Effector memory CD8-positive, alpha-beta T cell (primary cell): Measurements from ENCODE around the gene ST7.

Experiments
- ATAC-seq: fragments of 150-1000 bp; cut with Tn5 transposase; replicated peaks from 2 replicates; pipeline ENCODE4 v1.10.0; 2021; ENCODE audit warnings: mild to moderate bottlenecking, moderate library complexity
- DNase-seq, 3 experiments: peaks; one replicate each; pipeline ENCODE4 v3.0.0; 2021
- H3K27ac Mint-ChIP-seq, 2 donors: one replicate each; pipeline ENCODE4 v1.8.0; 2022; ENCODE audit warnings: mild to moderate bottlenecking in 2 of 2, mixed read lengths in 2 of 2, moderate library complexity in 2 of 2
- H3K27me3 Mint-ChIP-seq, 2 donors: one replicate each; pipeline ENCODE4 v1.8.0; 2022; ENCODE audit warnings: mixed read lengths in 2 of 2
- H3K36me3 Mint-ChIP-seq: one replicate; pipeline ENCODE4 v1.8.0; 2022; ENCODE audit warnings: mild to moderate bottlenecking, moderate library complexity, mixed read lengths; ENCODE audit not compliant: insufficient read depth
- H3K4me1 Mint-ChIP-seq, 2 donors: one replicate each; pipeline ENCODE4 v1.8.0; 2022; ENCODE audit warnings: low read depth in 2 of 2, mixed read lengths in 2 of 2
- H3K4me3 Mint-ChIP-seq, 2 donors: one replicate each; pipeline ENCODE4 v1.8.0; 2022; ENCODE audit warnings: mild to moderate bottlenecking in 2 of 2, mixed read lengths in 2 of 2, moderate library complexity in 2 of 2
- H3K9me3 Mint-ChIP-seq, 2 donors: one replicate each; pipeline ENCODE4 v1.8.0; 2022; ENCODE audit warnings: mixed read lengths in 2 of 2

The ST7 gene

DNA sequence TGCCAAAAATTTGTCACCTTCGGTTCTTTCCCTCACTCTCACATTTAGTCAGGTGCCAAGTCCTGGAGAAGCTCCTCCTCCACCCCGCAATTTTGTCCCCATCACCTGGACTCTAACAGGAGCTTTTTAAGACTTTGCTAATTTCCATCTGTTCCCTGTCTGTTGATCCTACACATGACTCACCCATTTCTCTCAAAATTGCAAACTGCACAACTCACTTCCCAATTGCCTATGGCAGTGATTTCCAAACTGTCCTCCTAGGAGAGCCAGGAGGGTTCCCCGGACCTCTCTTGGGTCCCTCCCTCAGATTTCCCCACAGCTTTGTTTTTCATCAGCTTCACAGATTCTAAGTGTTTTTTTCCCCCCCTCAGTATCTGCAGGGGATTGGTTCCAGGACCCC is 249.2 kb downstream of the ST7 start:
- DNase-seq (no peak), ATAC-seq (no peak)
- H3K27ac Mint-ChIP-seq: no peak overlapping the region
- no peak overlapping the region for H3K4me3 Mint-ChIP-seq
- no peaks in the 10 kb centered on the region for H3K27me3 Mint-ChIP-seq
- no peaks in the 10 kb centered on the region for H3K4me1 Mint-ChIP-seq
- no peaks in the 10 kb centered on the region for H3K9me3 Mint-ChIP-seq
- H3K36me3 Mint-ChIP-seq: no peaks in the 10 kb centered on the region

DNA sequence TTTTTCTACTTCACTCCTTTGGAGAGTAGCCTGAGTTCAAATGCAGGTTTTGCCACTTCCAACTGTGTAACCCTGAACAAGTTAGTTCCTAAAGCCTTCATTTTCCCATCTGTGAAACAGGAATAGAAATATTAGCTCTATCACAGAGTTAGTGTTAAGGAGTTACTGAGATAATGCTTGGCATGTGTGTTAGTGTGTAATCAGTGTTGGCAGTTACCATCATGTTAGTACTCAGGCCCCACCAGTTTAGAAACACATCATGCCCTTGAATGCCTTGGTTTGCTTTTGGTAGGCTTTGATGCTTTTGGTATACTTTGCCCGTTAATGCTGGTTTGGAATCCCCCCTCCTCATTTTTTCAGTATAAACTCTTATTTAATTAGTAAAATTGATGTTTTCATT is 249.9 kb downstream of the ST7 start:
- no peak for ATAC-seq
- H3K27ac Mint-ChIP-seq: no peak overlapping the region
- no peak for DNase-seq
- no peak overlapping the region for H3K4me3 Mint-ChIP-seq
- no peaks in the 10 kb centered on the region for H3K36me3 Mint-ChIP-seq
- no peaks in the 10 kb centered on the region for H3K9me3 Mint-ChIP-seq
- H3K27me3 Mint-ChIP-seq: no peaks in the 10 kb centered on the region
- no peaks in the 10 kb centered on the region for H3K4me1 Mint-ChIP-seq

DNA sequence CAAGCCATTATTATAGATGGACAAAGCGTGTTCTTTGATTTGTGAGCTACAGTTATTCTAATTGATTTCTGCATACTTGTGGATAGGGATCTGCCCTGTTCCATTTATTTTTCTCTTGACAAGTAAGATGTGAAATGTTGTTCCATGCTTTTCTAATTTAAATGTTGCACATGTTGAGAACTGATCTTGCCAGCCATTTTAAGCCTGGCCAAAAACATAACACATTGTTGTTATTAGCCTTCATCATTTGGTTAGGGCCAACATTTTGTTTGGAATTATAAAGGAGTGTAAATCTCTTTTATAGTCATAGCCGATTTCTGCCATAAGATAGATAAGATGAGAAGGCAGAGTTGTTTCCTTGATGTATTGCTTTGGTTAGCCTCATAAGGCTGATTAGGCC is 252.6 kb downstream of the ST7 start:
- Mint-ChIP-seq H3K4me1 (no peaks in the 10 kb centered on the region), H3K4me3 (no peak overlapping the region), H3K36me3 (no peaks in the 10 kb centered on the region), H3K27me3 (no peaks in the 10 kb centered on the region), H3K9me3 (no peaks in the 10 kb centered on the region), H3K27ac (no peak overlapping the region)
- no peak for ATAC-seq
- no peak for DNase-seq

- Mint-ChIP-seq H3K27me3 (no peaks in the 10 kb centered on the region), H3K36me3 (no peaks in the 10 kb centered on the region)
- no peak for ATAC-seq
Observed at GRCh38 chr7:117208257-117208656, 255.0 kb downstream of the ST7 start.

GRCh38 chr7:117210397-117210796 is 257.1 kb downstream of the ST7 start:
- no peaks in the 10 kb centered on the region for H3K9me3 Mint-ChIP-seq
- ATAC-seq (no peak), DNase-seq (no peak)
- no peak overlapping the region for H3K27ac Mint-ChIP-seq
- H3K36me3 Mint-ChIP-seq: no peaks in the 10 kb centered on the region
- H3K4me3 Mint-ChIP-seq: no peak overlapping the region
- H3K27me3 Mint-ChIP-seq: no peaks in the 10 kb centered on the region
- no peaks in the 10 kb centered on the region for H3K4me1 Mint-ChIP-seq

More at GRCh38 chr7:117208257-117208656, 255.0 kb downstream of the ST7 start:
- Mint-ChIP-seq H3K4me1 (no peaks in the 10 kb centered on the region), H3K27ac (no peak overlapping the region), H3K9me3 (no peaks in the 10 kb centered on the region), H3K4me3 (no peak overlapping the region)
- DNase-seq: no peak

GRCh38 chr7:117210908-117211307 is 257.6 kb downstream of the ST7 start:
- Mint-ChIP-seq H3K36me3 (no peaks in the 10 kb centered on the region), H3K27me3 (no peaks in the 10 kb centered on the region), H3K9me3 (no peaks in the 10 kb centered on the region), H3K4me1 (no peaks in the 10 kb centered on the region), H3K27ac (no peak overlapping the region), H3K4me3 (no peak overlapping the region)
- ATAC-seq (no peak), DNase-seq (no peak)

GRCh38 chr7:117211614-117212013 is 258.3 kb downstream of the ST7 start:
- Mint-ChIP-seq H3K9me3 (no peaks in the 10 kb centered on the region), H3K27ac (no peak overlapping the region), H3K4me1 (no peaks in the 10 kb centered on the region), H3K4me3 (no peak overlapping the region), H3K27me3 (no peaks in the 10 kb centered on the region), H3K36me3 (no peaks in the 10 kb centered on the region)
- DNase-seq: no peak
- ATAC-seq: no peak

GRCh38 chr7:117212969-117213877 is 259.9 kb downstream of the ST7 start:
- no peaks in the 10 kb centered on the region for H3K36me3 Mint-ChIP-seq
- H3K4me3 Mint-ChIP-seq: no peak overlapping the region
- no peaks in the 10 kb centered on the region for H3K4me1 Mint-ChIP-seq
- H3K9me3 Mint-ChIP-seq: no peaks in the 10 kb centered on the region
- H3K27me3 Mint-ChIP-seq: no peaks in the 10 kb centered on the region
- peak; percentile 4 to 33 (median 22) for DNase-seq
- H3K27ac Mint-ChIP-seq: no peak overlapping the region
- peak; percentile 58 for ATAC-seq

GRCh38 chr7:117216010-117216409 is 262.7 kb downstream of the ST7 start:
- Mint-ChIP-seq H3K4me3 (no peak overlapping the region), H3K27me3 (no peaks in the 10 kb centered on the region), H3K4me1 (peaks cover 0 to 2% of the 10 kb centered on the region in 2 donors), H3K9me3 (no peaks in the 10 kb centered on the region), H3K27ac (no peak overlapping the region), H3K36me3 (no peaks in the 10 kb centered on the region)
- no peak for ATAC-seq
- no peak for DNase-seq

DNA sequence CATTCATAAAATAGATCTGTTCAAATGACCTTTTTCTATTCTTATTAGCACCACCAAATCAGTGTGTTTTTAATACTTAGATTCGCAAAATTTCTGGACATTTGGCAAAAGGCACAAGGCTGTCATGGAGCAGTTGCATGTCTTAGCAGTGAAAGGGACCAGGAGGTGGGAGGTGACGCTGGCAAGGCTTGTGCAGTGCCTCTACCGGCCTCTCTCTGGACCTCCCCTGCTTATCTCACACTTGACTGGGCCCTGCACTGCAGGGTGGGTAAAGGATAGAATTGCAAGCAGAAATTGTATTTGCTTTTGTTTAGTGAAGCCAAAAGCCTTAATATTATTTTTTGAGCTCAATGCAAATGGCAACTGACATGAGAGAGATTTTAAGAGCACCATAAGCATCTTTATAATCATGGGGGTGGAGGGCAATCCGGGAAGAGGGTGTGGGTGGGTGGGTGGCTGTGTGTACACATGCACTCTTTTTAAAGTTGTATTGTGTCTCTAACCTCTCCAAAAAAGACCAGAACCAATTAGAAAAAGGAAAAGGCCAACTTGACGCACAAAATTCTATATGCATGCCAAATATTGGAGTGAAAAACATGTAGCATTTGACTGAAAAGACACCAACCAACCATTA is 263.3 kb downstream of the ST7 start:
- Mint-ChIP-seq H3K4me1 (peaks cover 0 to 2% of the 10 kb centered on the region in 2 donors), H3K9me3 (no peaks in the 10 kb centered on the region), H3K27ac (no peak overlapping the region), H3K27me3 (no peaks in the 10 kb centered on the region), H3K4me3 (no peak overlapping the region), H3K36me3 (no peaks in the 10 kb centered on the region)
- ATAC-seq (no peak), DNase-seq (no peak)

DNA sequence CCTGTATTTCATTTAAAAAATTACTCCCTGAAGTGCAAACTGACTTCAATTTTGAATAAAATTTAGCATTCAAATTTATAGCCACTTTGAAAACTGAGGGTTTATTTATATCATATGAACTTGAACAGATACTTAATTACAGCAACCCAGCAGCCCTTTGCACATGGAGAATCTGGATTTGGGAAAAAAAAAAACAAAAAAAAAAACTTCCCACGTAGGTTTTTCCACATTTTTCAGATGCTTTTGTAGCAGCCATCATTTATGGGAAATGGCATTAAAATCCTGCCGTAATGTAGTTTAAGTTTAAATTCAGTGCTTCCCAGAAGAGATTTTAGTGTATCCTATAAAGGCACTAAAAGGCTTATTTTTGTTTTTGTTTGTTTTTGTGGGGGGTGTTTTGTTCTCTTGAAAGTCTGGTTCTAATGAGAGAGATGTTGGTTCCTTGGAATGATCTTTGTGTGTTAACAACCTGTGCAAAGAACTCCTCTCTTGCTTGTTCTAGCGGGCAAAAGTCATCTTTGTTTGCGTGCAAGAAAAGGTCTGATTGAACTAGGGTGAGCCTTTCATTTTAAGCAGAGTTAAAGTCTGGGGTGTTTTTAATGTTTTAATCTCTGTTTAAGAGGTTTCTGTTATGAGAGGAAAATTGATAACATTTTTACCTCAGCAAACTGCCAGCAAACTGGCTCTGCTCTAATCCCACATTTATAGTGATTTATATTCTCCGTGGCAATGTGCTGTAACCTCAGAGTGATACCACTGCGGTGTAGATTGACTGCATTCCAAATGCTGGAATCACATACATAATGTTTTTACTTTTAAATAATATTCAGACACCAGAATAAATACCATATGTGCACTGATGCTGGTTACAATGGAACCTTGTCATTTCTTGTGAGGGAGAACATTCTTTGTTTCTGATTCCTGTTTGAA is 264.1 kb downstream of the ST7 start:
- ATAC-seq (no peak), DNase-seq (no peak)
- Mint-ChIP-seq H3K4me1 (peaks cover 0 to 2% of the 10 kb centered on the region in 2 donors), H3K27ac (no peak overlapping the region), H3K36me3 (no peaks in the 10 kb centered on the region), H3K9me3 (no peaks in the 10 kb centered on the region), H3K4me3 (no peak overlapping the region), H3K27me3 (no peaks in the 10 kb centered on the region)

DNA sequence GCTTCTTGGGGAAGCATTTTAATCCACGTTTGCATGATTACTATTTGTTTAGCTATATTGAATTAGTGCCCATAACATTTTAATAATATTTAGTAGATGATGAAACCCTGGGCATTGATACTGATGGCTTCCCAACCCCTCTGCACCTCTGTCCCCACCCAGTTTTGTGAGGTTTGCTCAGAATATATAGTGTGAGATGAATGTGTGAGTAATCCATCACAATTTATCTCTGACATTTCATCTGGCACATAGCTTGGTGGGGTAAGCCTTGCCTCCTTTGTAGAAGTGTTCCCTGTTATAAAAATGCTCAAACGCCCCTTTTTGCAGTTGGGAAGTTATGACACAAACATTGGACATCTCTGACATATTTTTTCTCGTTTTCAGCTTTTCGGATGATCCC is 265.4 kb downstream of the ST7 start:
- Mint-ChIP-seq H3K36me3 (no peaks in the 10 kb centered on the region), H3K4me1 (peaks cover 0 to 2% of the 10 kb centered on the region in 2 donors)
- no peak for ATAC-seq

DNA sequence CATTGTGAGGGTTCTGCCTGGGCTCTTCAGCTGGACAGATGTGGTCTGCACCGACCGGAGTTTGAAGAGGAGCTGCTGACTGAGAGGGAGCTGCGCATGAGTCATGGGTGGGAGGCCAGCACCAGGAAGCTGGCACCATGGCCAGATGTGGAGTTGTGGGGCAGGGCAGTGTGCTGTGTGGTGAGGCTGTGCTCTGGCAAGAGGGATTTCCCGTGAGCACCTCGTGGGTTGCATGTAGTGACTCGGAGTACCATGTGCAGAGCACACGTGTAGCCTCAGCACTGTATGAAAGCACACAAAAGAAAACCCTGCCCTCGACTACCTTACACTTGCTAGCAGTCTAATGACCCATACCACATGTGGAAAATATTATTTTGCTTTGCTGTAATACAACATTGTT is 266.2 kb downstream of the ST7 start:
- no peaks in the 10 kb centered on the region for H3K9me3 Mint-ChIP-seq
- DNase-seq: no peak
- H3K4me3 Mint-ChIP-seq: no peak overlapping the region
- H3K36me3 Mint-ChIP-seq: no peaks in the 10 kb centered on the region
- no peak overlapping the region for H3K27ac Mint-ChIP-seq
- ATAC-seq: no peak
- H3K27me3 Mint-ChIP-seq: no peaks in the 10 kb centered on the region
- peaks cover 0 to 2% of the 10 kb centered on the region in 2 donors for H3K4me1 Mint-ChIP-seq

More for the DNA sequence above, 265.4 kb downstream of the ST7 start:
- Mint-ChIP-seq H3K27me3 (no peaks in the 10 kb centered on the region), H3K9me3 (no peaks in the 10 kb centered on the region), H3K27ac (no peak overlapping the region), H3K4me3 (no peak overlapping the region)
- DNase-seq: no peak
